IPS DF 6.9 (cell line): ENCODE measurements around the gene ARID1A.

Source experiments
- DNase-seq: peaks from one replicate; pipeline ENCODE4 v3.0.0-alpha.2; 2013; ENCODE audit warnings: low read depth, low spot score
- H3K27ac ChIP-seq: one replicate; pipeline ENCODE4 v1.5.1; 2013; ENCODE audit warnings: low read length, control low read depth
- H3K27me3 ChIP-seq: 2 replicates; pipeline ENCODE4 v1.6.1; 2013; ENCODE audit warnings: mild to moderate bottlenecking, low read length; ENCODE audit not compliant: control insufficient read depth, insufficient read depth
- H3K36me3 ChIP-seq: 2 replicates; pipeline ENCODE4 v1.6.1; 2013; ENCODE audit warnings: low read length; ENCODE audit not compliant: control insufficient read depth, insufficient read depth
- H3K4me1 ChIP-seq: 2 replicates; pipeline ENCODE4 v1.6.1; 2013; ENCODE audit warnings: low read length; ENCODE audit not compliant: control insufficient read depth, insufficient read depth
- H3K4me3 ChIP-seq: 2 replicates; pipeline ENCODE4 v1.5.1; 2013; ENCODE audit warnings: mild to moderate bottlenecking, low read length
- H3K9me3 ChIP-seq: 2 replicates; pipeline ENCODE4 v1.6.1; 2013; ENCODE audit warnings: low read length, inconsistent platforms; ENCODE audit not compliant: control insufficient read depth, insufficient read depth
- WGBS: extraction: QIAGEN DNeasy Blood & Tissue Kit; methylation state at CpG from one replicate; pipeline ENCODE4 v1.1.7; 2013; ENCODE audit warnings: mixed read lengths, missing lambda C conversion rate; ENCODE audit not compliant: insufficient read length, insufficient coverage; 5-methylcytosine and 5-hydroxymethylcytosine counted together

ARID1A gene

DNA sequence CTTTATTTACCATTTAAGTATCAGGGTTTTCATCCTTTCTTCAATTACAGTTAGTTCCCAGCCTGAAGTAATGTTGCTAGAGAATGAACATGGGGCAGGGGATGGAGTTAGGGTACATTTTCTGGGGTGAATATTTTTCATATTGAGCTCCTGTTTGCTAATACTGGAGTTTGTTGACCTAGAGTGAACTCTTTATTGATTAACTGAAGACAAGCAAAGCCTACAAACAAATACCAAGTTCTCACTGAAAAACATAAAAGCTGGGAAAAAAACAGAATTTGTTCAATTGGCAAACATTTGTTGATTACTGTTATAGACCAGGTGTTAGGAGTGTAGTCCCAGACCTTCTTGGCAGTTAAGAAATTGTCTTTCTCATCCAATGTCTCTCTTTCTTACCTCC is 63.7 kb downstream of the ARID1A start:
- peaks cover 12% of the 10 kb centered on the region; the same call in 1 of the 2 replicates for H3K36me3 ChIP-seq

DNA sequence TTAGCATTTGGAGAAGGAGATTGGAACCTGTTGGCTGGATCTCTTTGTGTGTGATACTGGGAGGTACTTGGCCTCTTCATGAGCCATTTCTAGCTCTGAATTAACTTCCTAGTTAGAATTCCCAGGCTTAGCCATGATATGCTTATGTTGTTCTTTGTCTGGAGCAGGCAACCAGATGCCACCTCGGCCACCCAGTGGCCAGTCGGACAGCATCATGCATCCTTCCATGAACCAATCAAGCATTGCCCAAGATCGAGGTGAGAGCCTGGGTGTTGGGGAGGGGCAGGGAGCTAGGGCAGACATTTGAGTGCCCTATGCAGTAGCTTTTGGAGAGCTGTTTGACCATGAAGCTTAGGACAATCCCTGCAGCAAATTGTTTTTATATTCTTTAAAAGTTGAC is 65.4 kb downstream of the ARID1A start:
- no CpG with 5 or more reads among the region's 3 CpGs for WGBS
- Histone ChIP-seq H3K9me3 (no peaks in the 10 kb centered on the region), H3K27ac (no peak overlapping the region), H3K4me3 (no peak overlapping the region), H3K27me3 (no peaks in the 10 kb centered on the region), H3K4me1 (no peaks in the 10 kb centered on the region), H3K36me3 (peaks cover 13% of the 10 kb centered on the region; the same call in 1 of the 2 replicates)
- no peak for DNase-seq

More for the DNA sequence above, 63.7 kb downstream of the ARID1A start:
- H3K27ac ChIP-seq = no peak overlapping the region
- no peak for DNase-seq
- H3K4me3 ChIP-seq = no peak overlapping the region
- no peaks in the 10 kb centered on the region for H3K4me1 ChIP-seq
- no peaks in the 10 kb centered on the region for H3K9me3 ChIP-seq
- H3K27me3 ChIP-seq = no peaks in the 10 kb centered on the region

DNA sequence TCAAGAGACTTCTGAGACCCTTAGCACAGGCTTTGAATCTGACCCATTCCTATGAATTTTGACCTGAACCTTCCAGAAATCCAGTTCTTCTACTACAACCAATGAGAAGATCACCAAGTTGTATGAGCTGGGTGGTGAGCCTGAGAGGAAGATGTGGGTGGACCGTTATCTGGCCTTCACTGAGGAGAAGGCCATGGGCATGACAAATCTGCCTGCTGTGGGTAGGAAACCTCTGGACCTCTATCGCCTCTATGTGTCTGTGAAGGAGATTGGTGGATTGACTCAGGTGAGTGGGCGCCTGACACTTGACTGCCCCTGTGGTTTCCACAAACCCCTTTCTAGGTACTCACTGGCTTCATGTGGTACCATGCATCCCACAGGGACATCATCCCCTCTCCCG is 71.9 kb downstream of the ARID1A start:
- no peaks in the 10 kb centered on the region for H3K9me3 ChIP-seq
- DNase-seq = no peak
- H3K4me1 ChIP-seq = no peaks in the 10 kb centered on the region
- no peak overlapping the region for H3K4me3 ChIP-seq
- WGBS = no CpG with 5 or more reads among the region's 4 CpGs
- peaks cover 44% of the 10 kb centered on the region; the same call in 1 of the 2 replicates for H3K36me3 ChIP-seq
- no peak overlapping the region for H3K27ac ChIP-seq
- no peaks in the 10 kb centered on the region for H3K27me3 ChIP-seq

DNA sequence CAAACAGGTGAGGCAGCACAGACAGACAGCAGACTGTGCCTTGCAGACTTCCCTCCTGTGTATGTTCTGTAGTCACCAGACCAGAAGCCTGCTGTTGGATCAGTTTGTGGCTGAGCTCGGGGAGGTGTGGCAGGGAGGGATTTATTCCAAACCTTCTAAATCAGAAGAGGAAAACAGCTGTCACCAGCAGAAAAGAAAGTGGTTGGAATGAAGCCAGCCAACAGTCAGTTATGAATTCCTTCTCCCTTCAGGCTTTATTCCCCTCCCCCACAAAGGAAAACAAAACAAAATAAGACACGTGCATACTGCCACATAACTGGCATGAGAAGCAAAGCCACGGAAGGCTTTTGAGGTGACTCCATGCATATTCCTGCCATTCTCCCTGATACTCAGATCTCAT is 72.9 kb downstream of the ARID1A start:
- no CpG with 5 or more reads among the region's 3 CpGs for WGBS
- no peak overlapping the region for H3K27ac ChIP-seq

DNA sequence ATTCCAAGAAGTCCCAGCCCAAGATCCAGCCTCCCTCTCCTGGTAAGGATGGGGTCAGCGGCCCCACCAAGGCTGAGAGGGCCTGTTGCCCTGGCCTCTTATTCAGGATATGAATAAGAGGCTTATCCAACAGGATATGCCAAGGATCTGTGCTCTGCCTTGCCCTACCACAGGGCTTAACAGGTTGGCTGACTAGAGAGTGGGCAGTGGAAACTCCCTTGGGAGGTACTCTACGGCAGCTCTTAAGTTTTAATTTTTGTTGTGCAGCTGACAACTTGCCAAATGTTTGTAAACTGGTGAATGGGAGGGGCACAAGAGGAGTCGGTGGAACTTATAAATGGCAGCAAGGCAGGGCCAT is 75.4 kb downstream of the ARID1A start:
- Histone ChIP-seq H3K4me3 (no peak overlapping the region), H3K27me3 (no peaks in the 10 kb centered on the region), H3K9me3 (no peaks in the 10 kb centered on the region), H3K27ac (no peak overlapping the region), H3K36me3 (peaks cover 66% of the 10 kb centered on the region), H3K4me1 (no peaks in the 10 kb centered on the region)
- no peak for DNase-seq
- WGBS = no CpG with 5 or more reads among the region's 3 CpGs

More for the DNA sequence above, 72.9 kb downstream of the ARID1A start:
- H3K9me3 ChIP-seq = no peaks in the 10 kb centered on the region
- H3K4me3 ChIP-seq = no peak overlapping the region
- H3K27me3 ChIP-seq = no peaks in the 10 kb centered on the region
- no peak for DNase-seq
- H3K36me3 ChIP-seq = peaks cover 50% of the 10 kb centered on the region
- no peaks in the 10 kb centered on the region for H3K4me1 ChIP-seq

DNA sequence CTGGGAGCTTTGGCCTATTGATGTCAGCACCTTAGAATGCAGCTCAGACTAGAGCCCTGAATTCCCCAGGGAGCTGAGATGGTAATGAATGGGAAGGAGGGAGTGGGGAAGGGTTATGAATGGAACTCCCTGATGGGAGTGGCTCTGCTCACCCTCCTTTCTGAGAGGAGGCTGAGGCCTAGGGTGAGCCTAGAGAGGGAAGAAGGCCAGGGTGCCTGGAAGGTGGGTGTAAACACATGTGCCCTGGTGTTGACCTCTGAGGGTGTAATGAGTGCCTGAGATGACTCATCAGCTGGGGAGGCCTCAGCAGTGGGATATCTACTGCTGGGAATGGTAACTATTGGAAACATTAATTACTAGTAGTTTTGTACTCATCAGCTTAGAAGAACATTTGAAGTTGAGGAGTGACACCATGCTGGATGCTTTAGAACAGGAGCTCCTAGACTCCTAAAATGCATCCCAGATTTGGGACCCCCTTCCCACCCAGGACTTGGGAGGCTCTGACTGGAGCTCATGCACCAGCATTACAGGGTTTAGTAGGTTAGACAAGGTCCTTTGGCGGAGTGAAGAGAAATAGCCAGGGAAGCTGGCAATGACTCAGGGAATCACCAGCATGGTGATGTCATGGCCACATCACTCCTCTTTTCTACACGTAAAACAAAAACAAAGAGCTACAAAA is 76.0 kb downstream of the ARID1A start:
- Histone ChIP-seq H3K27ac (no peak overlapping the region), H3K36me3 (peaks cover 60% of the 10 kb centered on the region), H3K9me3 (no peaks in the 10 kb centered on the region), H3K4me3 (no peak overlapping the region), H3K4me1 (no peaks in the 10 kb centered on the region), H3K27me3 (no peaks in the 10 kb centered on the region)
- no CpG with 5 or more reads among the region's 2 CpGs for WGBS
- DNase-seq = no peak

DNA sequence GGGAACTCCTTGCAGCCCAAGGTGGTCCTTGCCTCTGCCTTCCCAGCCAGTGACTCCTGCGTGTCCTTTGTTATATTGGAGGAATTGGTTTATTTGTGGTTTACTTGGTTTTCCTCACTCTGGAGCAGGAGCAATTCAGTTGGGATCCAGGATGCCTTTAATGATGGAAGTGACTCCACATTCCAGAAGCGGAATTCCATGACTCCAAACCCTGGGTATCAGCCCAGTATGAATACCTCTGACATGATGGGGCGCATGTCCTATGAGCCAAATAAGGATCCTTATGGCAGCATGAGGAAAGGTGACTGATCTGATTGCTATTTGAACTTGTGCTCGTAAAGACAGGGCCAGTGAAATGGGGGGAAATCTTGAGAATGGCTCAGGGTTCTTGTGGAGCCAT is 76.9 kb downstream of the ARID1A start:
- no CpG with 5 or more reads among the region's 4 CpGs for WGBS
- Histone ChIP-seq H3K4me3 (no peak overlapping the region), H3K27ac (no peak overlapping the region), H3K4me1 (no peaks in the 10 kb centered on the region), H3K36me3 (peaks cover 60% of the 10 kb centered on the region), H3K27me3 (no peaks in the 10 kb centered on the region), H3K9me3 (no peaks in the 10 kb centered on the region)
- DNase-seq = no peak

DNA sequence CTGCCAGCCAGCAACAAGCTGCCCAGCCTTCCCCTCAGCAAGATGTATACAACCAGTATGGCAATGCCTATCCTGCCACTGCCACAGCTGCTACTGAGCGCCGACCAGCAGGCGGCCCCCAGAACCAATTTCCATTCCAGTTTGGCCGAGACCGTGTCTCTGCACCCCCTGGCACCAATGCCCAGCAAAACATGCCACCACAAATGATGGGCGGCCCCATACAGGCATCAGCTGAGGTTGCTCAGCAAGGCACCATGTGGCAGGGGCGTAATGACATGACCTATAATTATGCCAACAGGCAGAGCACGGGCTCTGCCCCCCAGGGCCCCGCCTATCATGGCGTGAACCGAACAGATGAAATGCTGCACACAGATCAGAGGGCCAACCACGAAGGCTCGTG is 78.6 kb downstream of the ARID1A start:
- Histone ChIP-seq H3K9me3 (no peaks in the 10 kb centered on the region), H3K4me3 (no peak overlapping the region), H3K27me3 (no peaks in the 10 kb centered on the region), H3K36me3 (peaks cover 56% of the 10 kb centered on the region), H3K27ac (no peak overlapping the region), H3K4me1 (no peaks in the 10 kb centered on the region)
- no peak for DNase-seq
- WGBS = no CpG with 5 or more reads among the region's 13 CpGs

DNA sequence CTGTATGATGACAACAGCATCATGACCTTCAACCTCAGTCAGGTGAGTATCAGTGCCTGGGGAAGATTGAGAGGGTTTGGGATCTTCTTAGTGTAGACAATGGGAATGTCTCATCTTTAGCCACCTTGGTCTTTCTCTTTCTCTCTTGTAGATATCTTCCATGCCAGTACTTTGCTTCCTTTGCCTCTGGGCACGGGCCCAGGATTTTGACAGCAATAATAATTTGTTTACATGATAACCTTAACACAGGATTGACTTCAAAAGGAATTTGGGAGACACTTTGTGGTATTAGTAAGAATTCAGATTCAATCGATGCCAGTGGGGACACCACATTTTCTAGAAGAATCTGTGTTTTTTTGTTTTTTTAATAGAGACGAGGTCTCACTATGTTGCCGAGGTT is 79.9 kb downstream of the ARID1A start:
- Histone ChIP-seq H3K36me3 (peaks cover 63% of the 10 kb centered on the region), H3K27me3 (no peaks in the 10 kb centered on the region)

DNA sequence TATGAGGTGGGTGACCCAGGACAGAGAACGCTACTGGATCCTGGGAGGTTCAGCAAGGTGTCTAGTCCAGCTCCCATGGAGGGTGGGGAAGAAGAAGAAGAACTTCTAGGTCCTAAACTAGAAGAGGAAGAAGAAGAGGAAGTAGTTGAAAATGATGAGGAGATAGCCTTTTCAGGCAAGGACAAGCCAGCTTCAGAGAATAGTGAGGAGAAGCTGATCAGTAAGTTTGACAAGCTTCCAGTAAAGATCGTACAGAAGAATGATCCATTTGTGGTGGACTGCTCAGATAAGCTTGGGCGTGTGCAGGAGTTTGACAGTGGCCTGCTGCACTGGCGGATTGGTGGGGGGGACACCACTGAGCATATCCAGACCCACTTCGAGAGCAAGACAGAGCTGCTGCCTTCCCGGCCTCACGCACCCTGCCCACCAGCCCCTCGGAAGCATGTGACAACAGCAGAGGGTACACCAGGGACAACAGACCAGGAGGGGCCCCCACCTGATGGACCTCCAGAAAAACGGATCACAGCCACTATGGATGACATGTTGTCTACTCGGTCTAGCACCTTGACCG is 83.4 kb downstream of the ARID1A start:
- H3K4me1 ChIP-seq = no peaks in the 10 kb centered on the region
- H3K9me3 ChIP-seq = no peaks in the 10 kb centered on the region
- H3K27ac ChIP-seq = no peak overlapping the region
- DNase-seq = no peak
- H3K4me3 ChIP-seq = no peak overlapping the region
- no peaks in the 10 kb centered on the region for H3K27me3 ChIP-seq
- peaks cover 44% of the 10 kb centered on the region for H3K36me3 ChIP-seq
- no CpG with 5 or more reads among the region's 11 CpGs for WGBS

More for the DNA sequence above, 79.9 kb downstream of the ARID1A start:
- WGBS = no CpG with 5 or more reads among the region's 4 CpGs
- no peak for DNase-seq
- Histone ChIP-seq H3K9me3 (no peaks in the 10 kb centered on the region), H3K27ac (no peak overlapping the region), H3K4me3 (no peak overlapping the region), H3K4me1 (no peaks in the 10 kb centered on the region)

DNA sequence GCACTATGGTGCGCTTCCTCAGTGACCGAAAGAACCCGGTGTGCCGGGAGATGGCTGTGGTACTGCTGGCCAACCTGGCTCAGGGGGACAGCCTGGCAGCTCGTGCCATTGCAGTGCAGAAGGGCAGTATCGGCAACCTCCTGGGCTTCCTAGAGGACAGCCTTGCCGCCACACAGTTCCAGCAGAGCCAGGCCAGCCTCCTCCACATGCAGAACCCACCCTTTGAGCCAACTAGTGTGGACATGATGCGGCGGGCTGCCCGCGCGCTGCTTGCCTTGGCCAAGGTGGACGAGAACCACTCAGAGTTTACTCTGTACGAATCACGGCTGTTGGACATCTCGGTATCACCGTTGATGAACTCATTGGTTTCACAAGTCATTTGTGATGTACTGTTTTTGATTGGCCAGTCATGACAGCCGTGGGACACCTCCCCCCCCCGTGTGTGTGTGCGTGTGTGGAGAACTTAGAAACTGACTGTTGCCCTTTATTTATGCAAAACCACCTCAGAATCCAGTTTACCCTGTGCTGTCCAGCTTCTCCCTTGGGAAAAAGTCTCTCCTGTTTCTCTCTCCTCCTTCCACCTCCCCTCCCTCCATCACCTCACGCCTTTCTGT is 84.6 kb downstream of the ARID1A start:
- 100% methylated on average over 1 of the region's 21 CpGs for WGBS
- Histone ChIP-seq H3K27me3 (no peaks in the 10 kb centered on the region), H3K4me1 (no peaks in the 10 kb centered on the region), H3K4me3 (no peak overlapping the region), H3K36me3 (peaks cover 32% of the 10 kb centered on the region), H3K27ac (no peak overlapping the region), H3K9me3 (no peaks in the 10 kb centered on the region)
- DNase-seq = no peak
